ENCODE results near the gene HDAC1.

HDAC1 gene

GRCh38 chr1:32330558-32331151, 38.8 kb downstream of the HDAC1 start:
- DNase-seq, result no peak

GRCh38 chr1:32331549-32331948, 39.7 kb downstream of the HDAC1 start:
- DNase-seq, result no peak

DNA sequence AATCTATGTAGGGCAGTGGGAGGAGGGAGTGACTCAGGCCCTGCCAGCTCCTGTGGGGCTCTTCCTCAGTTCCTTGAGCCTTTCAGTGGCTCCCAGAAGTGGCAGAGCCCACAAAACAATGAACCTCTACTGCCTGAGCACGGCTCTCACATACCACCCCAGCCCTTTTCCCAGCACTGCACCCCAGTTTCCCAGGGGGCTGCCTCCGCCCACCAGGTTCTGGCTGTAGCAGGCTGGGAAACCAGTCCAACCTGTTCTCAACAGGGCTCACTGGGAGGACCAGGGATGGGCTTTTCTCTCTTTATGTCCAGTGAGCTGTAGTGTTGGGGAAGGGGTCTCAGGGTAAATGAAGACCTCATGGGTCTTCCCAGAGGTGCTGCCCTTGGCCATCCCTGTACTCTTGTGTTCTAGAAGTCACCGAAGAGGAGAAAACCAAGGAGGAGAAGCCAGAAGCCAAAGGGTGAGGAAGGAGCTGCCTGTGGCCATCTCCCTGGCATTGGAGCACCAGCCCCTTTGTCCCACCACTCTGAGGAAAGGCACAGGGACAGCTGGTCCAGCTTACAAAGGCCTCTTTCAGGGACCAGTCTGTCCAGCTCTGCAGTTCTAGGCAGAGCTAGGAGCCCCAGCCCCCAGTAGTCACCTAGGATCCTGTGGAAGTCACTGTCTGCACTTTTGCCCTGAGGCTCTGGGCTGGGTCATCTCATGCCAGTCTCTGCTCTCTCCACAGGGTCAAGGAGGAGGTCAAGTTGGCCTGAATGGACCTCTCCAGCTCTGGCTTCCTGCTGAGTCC, 40.6 kb downstream of the HDAC1 start:
- DNase-seq, result no peak

- DNase-seq, result no peak
Observed at GRCh38 chr1:32333251-32333963, 41.5 kb downstream of the HDAC1 start.

DNA sequence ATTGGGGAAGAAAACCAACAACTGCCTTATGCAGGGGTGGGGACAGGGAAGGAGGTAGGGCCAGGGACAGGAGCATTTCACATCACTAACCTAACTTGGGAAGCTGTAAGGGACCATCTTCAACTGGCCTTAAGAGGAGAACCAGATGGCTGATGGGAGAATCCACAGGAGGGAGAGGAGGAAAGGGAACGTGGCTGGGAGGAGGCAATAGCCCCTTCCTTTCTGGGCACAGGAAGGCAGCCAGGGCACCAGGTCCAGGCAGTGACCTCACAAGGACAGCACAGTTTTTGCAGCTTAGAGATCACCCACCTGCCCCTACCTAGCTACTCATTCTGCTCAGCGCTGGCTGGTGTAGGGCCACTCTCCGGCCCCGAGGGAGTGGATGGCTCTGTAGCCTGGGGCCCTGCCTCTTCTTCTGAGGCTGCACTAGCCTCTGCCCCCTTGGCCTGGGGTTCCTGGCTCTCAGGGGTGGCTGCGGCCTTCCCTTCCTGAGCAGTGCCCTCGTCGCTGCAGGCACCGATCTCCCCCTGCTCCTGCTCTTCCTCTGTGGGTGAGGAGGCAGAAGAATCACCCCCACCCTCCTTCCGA, 42.5 kb downstream of the HDAC1 start:
- DNase-seq, result no peak

DNA sequence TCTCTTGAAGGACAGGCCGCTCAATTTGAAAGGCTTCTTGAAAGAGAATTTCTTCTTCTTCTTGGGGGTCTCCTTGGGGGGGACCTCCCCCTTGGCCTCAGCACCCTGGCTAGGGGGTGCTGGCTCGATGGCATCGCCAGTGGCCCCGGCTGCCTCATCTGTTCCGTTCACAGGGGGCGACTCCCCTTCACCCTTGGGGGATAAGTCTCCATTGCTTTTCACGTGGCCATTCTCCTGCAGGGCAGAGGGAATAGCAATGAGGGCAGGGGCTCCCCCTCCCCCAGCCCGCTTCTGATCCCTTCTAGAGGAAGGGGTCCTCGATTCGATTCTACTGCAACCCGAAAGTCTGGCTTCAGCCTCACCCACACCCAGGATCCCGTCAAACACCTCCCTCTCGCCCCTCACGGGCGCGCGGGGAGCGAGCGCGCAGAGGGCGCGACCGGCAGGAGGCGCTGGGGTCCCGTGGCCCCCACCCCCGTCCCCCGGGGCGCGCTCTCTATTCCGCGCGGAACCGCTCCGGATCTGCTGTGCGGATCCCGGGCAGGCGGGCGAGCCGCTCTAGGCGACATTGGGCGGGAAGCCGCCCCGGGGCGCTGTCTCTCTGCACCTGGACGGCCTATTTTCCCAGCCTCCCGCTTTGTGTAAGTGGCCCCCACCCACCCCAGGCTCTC, 43.1 kb downstream of the HDAC1 start:
- peak; percentile 83 for DNase-seq

DNA sequence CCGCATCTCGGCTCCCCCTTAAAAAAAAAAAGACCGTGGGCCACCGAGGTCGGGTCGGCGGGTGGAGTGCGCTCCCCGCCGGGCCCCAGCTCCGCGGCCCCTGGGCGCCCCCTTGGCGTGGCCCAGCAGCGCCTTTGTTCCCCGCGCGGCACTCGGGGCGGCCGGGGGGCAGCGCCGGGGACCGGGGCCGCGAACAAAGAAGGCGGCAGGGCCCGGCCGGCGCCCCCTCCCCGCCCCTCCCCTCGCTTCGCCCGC, 43.6 kb downstream of the HDAC1 start:
- no peak for DNase-seq

DNA sequence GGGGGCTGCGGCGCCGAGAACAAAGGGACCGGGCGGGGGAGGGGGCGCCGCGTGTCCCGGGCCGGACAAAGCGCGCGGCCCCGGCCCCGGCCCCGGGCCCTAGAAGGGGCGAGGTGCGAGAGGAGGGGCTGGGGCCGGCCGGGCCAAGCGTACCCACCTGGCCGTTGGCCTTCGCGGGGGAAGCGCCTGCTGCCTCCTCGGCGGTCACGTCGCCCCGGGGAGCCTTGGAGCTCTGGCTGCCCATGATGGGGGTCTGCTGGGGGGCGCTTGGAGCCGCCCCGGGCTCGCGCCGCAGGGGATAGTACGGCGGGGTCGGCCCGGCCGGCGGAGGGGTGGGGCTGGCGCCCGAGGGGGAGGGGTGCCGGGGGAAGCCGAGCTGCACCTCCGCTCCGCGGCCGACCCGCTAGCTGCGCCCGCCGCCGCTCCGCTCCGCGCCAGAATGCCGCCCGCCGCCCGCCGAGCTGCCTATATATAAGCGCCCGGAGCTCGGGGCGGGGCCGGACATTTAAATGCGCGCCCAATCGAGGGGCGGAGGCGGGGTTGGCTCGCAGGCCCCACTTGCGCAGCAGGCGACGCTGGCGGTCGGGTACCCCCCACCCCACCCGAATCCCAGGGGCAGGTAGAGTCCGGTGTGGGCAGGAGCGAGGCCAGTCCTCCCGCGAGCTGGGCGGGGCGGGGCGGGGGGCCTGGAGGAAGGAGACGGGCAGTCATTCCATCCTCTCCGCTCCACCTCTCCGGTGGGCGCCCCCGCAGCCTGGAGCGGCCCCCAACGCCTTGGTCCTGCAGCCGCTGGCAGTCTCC, 44.1 kb downstream of the HDAC1 start, which contains the start of gene MARCKSL1:
Gene MARCKSL1, minus strand, starts transcription at position 444 of the 801 bp plus-strand sequence. Its CDS starts 200 bp downstream, at position 244.
- peak; percentile 95 for DNase-seq

- no peak for DNase-seq
Observed at GRCh38 chr1:32336591-32336932, 44.7 kb downstream of the HDAC1 start.

GRCh38 chr1:32336963-32337675, 45.2 kb downstream of the HDAC1 start:
- DNase-seq, result peak; percentile 75

- DNase-seq, result no peak
Observed at GRCh38 chr1:32337855-32338636, 46.2 kb downstream of the HDAC1 start.

DNA sequence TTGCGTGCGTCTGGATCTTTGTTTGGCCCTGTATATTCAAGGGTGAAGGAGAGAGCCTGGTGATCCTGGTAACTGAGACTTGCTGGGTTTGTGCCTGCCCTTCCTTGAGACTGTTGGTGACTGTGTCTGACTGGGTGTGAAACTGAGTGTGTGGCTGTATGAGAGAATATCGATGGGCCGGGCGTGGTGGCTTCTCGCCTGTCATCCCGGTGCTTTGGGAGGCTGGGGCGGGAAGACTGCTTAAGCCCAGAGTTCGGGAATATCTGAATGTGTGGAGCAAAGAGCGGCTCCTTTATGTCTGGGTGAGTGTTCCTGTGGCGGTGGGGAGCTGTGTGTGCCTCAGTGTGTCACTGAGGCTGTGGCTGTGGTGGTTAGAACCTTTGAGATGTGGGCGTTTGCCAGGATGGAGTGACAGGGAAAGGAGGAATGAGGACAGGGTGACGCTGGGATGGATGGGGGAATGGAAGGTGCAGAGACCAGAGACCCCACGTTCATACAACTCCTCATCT, 46.8 kb downstream of the HDAC1 start:
- no peak for DNase-seq

GRCh38 chr1:32339363-32339978, 47.6 kb downstream of the HDAC1 start:
- DNase-seq, result no peak

- DNase-seq, result no peak
Observed at GRCh38 chr1:32341186-32341757, 49.4 kb downstream of the HDAC1 start.

DNA sequence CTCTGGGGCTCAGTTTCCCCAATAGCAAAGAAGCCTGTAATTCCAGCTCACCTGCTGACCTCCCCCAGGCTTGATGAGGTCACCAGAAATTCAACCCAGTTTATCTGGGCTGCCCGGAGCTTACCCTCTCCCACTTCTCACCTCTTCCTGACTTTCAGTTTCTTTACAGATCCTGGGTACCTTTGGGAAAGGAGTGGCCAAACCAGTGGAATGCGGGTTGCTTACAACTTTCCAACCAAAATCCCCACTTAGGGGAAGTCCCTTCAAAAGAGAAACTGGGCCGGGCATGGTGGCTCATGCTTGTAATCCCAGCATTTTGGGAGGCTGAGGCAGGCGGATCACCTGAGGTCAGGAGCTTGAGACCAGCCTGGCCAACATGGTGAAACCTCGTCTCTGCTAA, 50.1 kb downstream of the HDAC1 start:
- no peak for DNase-seq

DNA sequence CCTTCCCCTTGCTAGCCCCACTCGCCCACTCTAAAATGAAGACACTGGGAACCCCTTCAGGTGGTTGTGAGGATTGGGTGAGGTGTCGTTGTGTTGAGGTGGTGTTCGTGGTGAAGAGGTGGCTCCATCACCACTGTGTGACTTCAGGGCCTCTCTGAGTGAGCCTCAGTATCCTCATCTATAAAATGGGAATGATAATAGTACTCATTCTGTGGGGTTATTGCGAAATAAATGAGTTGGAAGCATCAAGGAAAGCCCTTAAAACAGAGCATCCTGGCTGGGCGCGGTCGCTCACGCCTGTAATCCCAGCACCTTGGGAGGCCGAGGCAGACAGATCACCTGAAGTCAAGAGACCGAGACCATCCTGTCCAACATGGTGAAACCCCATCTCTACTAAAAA, 50.8 kb downstream of the HDAC1 start:
- no peak for DNase-seq

DNA sequence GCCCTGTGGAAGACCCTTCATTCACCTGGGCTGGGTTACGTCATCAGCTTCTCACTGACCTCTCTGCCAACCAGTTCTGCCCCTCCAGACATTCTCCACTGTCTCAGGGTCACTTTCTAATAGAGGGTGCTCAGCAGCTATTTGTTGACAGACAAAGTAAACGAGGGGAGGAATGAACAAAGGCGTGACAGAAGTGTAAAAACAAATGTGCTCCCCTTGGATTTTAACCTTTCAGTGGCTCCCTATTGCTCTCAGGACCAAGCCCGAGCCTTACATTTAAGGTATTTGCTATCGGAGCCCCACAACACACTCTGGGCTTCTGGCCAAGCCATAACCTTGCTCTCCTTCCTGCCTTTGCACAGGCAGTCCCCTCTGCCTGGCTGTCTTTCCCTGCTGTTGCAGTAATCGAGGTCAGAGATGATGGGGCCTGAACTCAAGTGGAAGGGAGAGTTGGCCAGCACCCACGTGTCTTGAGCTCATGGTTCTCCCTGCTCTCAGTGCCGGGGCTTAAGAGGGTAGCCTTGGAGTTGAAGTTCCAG, 53.5 kb downstream of the HDAC1 start:
- DNase-seq, result no peak

- no peak for DNase-seq
Observed at GRCh38 chr1:32346532-32347157, 54.8 kb downstream of the HDAC1 start.

- DNase-seq, result no peak
Observed at GRCh38 chr1:32349211-32349708, 57.4 kb downstream of the HDAC1 start.
